Urothelium cell line (cell line): ENCODE measurements around the gene HOMER3.
"Not testable (repeated sequence)": the region's sequence is repeated elsewhere in the genome, so short reads cannot be mapped to it uniquely, and the experiment has no call there.

Source experiments
- DNase-seq: peaks from one replicate; pipeline ENCODE4 v3.0.0; 2011; ENCODE audit warnings: low spot score, mixed read lengths
- FAIRE-seq: peaks from 2 replicates; lab custom pipeline; 2011; peaks lifted over from hg19 to GRCh38; lab: Jason Lieb, UNC

The HOMER3 gene

GRCh38 chr19:18955042-18955441, 14.0 kb upstream of the HOMER3 start:
- no peak for DNase-seq
- no peak for FAIRE-seq

- no peak for DNase-seq
- FAIRE-seq = no peak
Measured at GRCh38 chr19:18954094-18954493, 13.1 kb upstream of the HOMER3 start.

GRCh38 chr19:18952364-18953003, 11.5 kb upstream of the HOMER3 start:
- not testable (repeated sequence) for DNase-seq, FAIRE-seq

- DNase-seq (no peak), FAIRE-seq (no peak)
Measured at GRCh38 chr19:18951721-18952281, 10.8 kb upstream of the HOMER3 start.

- FAIRE-seq (no peak), DNase-seq (no peak)
Measured at GRCh38 chr19:18949858-18950257, 8.8 kb upstream of the HOMER3 start.

- FAIRE-seq (no peak), DNase-seq (no peak)
Measured at GRCh38 chr19:18948976-18949356, 7.9 kb upstream of the HOMER3 start.

- no peak for DNase-seq
- FAIRE-seq = no peak
Measured at GRCh38 chr19:18948075-18948975, 7.3 kb upstream of the HOMER3 start.

GRCh38 chr19:18946918-18947317, 5.9 kb upstream of the HOMER3 start:
- DNase-seq (no peak), FAIRE-seq (no peak)

- FAIRE-seq (no peak), DNase-seq (no peak)
Measured at GRCh38 chr19:18946335-18946734, 5.3 kb upstream of the HOMER3 start.

GRCh38 chr19:18945297-18945696, 4.3 kb upstream of the HOMER3 start:
- DNase-seq = no peak
- no peak for FAIRE-seq

- FAIRE-seq (no peak), DNase-seq (no peak)
Measured at GRCh38 chr19:18943465-18943864, 2.4 kb upstream of the HOMER3 start.

- FAIRE-seq (no peak), DNase-seq (no peak)
Measured at GRCh38 chr19:18942692-18943091, 1.7 kb upstream of the HOMER3 start.

- no peak for DNase-seq
Measured at GRCh38 chr19:18941628-18942354, 774 bp upstream of the HOMER3 start.

GRCh38 chr19:18939922-18940768, 872 bp downstream of the HOMER3 start:
- peak; percentile 39 for DNase-seq

More at GRCh38 chr19:18941628-18942354, 774 bp upstream of the HOMER3 start:
- FAIRE-seq = no peak

GRCh38 chr19:18939163-18939562, 1.9 kb downstream of the HOMER3 start:
- no peak for FAIRE-seq
- DNase-seq = no peak

More at GRCh38 chr19:18939922-18940768, 872 bp downstream of the HOMER3 start:
- FAIRE-seq = no peak

GRCh38 chr19:18933297-18933696, 7.7 kb downstream of the HOMER3 start:
- DNase-seq (no peak), FAIRE-seq (no peak)

GRCh38 chr19:18932216-18932841, 8.7 kb downstream of the HOMER3 start:
- peak; percentile 68 for DNase-seq
- FAIRE-seq = no peak

- FAIRE-seq = no peak
- DNase-seq = no peak
Measured at GRCh38 chr19:18931316-18932162, 9.5 kb downstream of the HOMER3 start.

- DNase-seq = no peak
- FAIRE-seq = no peak
Measured at GRCh38 chr19:18929311-18929710, 11.7 kb downstream of the HOMER3 start.
